HG03064 (cell line): ENCODE data around the gene TMEM39A.

Experiments used
- ATAC-seq: cut with Tn5 transposase; IDR thresholded peaks from one replicate; pipeline ENCODE4 v1.9.1; 2021; ENCODE audit warnings: low read depth; ENCODE audit not compliant: unreplicated experiment

Gene TMEM39A

GRCh38 chr3:119401503-119402440 is 61.6 kb downstream of the TMEM39A start:
- no peak for ATAC-seq

GRCh38 chr3:119401069-119401468 is 62.3 kb downstream of the TMEM39A start:
- ATAC-seq, result no peak

- no peak for ATAC-seq
Observed at GRCh38 chr3:119400466-119400865, 62.9 kb downstream of the TMEM39A start.

GRCh38 chr3:119396870-119397269 is 66.5 kb downstream of the TMEM39A start:
- ATAC-seq, result no peak

GRCh38 chr3:119395923-119396358 is 67.5 kb downstream of the TMEM39A start:
- peak; percentile 77 for ATAC-seq

- ATAC-seq, result no peak
Observed at GRCh38 chr3:119388577-119388976, 74.8 kb downstream of the TMEM39A start.

- ATAC-seq, result no peak
Observed at GRCh38 chr3:119382134-119382533, 81.3 kb downstream of the TMEM39A start.

- no peak for ATAC-seq
Observed at GRCh38 chr3:119380697-119381096, 82.7 kb downstream of the TMEM39A start.
